CD14-positive monocyte (primary cell): Measurements from ENCODE around the gene TMEM87A. TPM values are rescaled to one million over a fixed set of nuclear protein-coding genes. Genes with fewer than 3 reads are reported as not detected.

Experiments
- DNase-seq, 3 donors: peaks; one replicate each; pipeline ENCODE4 v3.0.0-alpha.2; 2011 to 2022
- H2AFZ ChIP-seq: 2 replicates; pipeline ENCODE4 v1.6.0; 2012; ENCODE audit warnings: mild to moderate bottlenecking, low read depth, low read length, inconsistent platforms; ENCODE audit not compliant: insufficient read depth, poor library complexity, severe bottlenecking
- H3K27ac ChIP-seq, 2 donors: 1 replicate in 1 of 2; 2 replicates in 1 of 2; pipeline ENCODE4 v1.5.1; 2012 to 2013; ENCODE audit warnings: low read length in 2 of 2, control low read depth in 1 of 2, inconsistent platforms in 1 of 2, low read depth in 1 of 2, mild to moderate bottlenecking in 1 of 2
- H3K27me3 ChIP-seq, 2 donors: one replicate each; pipeline versions ENCODE4 v1.6.0 to v1.6.1; 2011 to 2013; ENCODE audit warnings: low read length in 2 of 2; ENCODE audit not compliant: control insufficient read depth in 2 of 2, insufficient read depth in 2 of 2
- H3K36me3 ChIP-seq, 2 donors: replicated peaks in 1 of 2; 1 replicate in 1 of 2; 2 replicates in 1 of 2; pipeline versions ENCODE4 v1.5.1 to v1.6.1; 2012 to 2013; ENCODE audit warnings: low read length in 2 of 2, control low read depth in 1 of 2, inconsistent platforms in 1 of 2, mild to moderate bottlenecking in 1 of 2; ENCODE audit not compliant: insufficient read depth in 2 of 2, control insufficient read depth in 1 of 2
- H3K4me1 ChIP-seq, 2 donors: 1 replicate in 1 of 2; 2 replicates in 1 of 2; pipeline versions ENCODE4 v1.5.1 to v1.6.1; 2012 to 2013; ENCODE audit warnings: low read length in 2 of 2, control low read depth in 1 of 2, inconsistent platforms in 1 of 2, mild to moderate bottlenecking in 1 of 2, moderate library complexity in 1 of 2; ENCODE audit not compliant: insufficient read depth in 2 of 2, control insufficient read depth in 1 of 2
- H3K4me2 ChIP-seq: replicated peaks from 2 replicates; pipeline ENCODE3; 2012; ENCODE audit warnings: low read length, moderate library complexity, mild to moderate bottlenecking; ENCODE audit not compliant: poor library complexity, severe bottlenecking; ENCODE audit errors: extremely low read depth
- H3K4me3 ChIP-seq, 3 experiments: fragments of 200-600 bp in 1 of 3; sonication (generic) in 1 of 3; replicated peaks in 1 of 3; 1 replicate in 2 of 3; 2 replicates in 1 of 3; pipeline ENCODE4 v1.5.1; 2011 to 2013; ENCODE audit warnings: low read length in 3 of 3, mild to moderate bottlenecking in 3 of 3, control low read depth in 2 of 3, low read depth in 2 of 3, inconsistent platforms in 1 of 3, moderate library complexity in 1 of 3
- H3K79me2 ChIP-seq: 2 replicates; pipeline ENCODE4 v1.6.0; 2012; ENCODE audit warnings: mild to moderate bottlenecking, control low read depth, inconsistent platforms, low read length, moderate library complexity; ENCODE audit not compliant: insufficient read depth
- H3K9ac ChIP-seq: 2 replicates; pipeline ENCODE4 v1.6.0; 2017; ENCODE audit warnings: low read length, mild to moderate bottlenecking; ENCODE audit not compliant: insufficient read depth, poor library complexity, severe bottlenecking
- H3K9me3 ChIP-seq, 2 donors: replicated peaks in 1 of 2; 1 replicate in 1 of 2; 2 replicates in 1 of 2; pipeline versions ENCODE4 v1.5.1 to v1.6.1; 2012 to 2013; ENCODE audit warnings: low read length in 2 of 2, control low read depth in 1 of 2; ENCODE audit not compliant: control insufficient read depth in 1 of 2, insufficient read depth in 1 of 2
- H4K20me1 ChIP-seq: 2 replicates; pipeline ENCODE4 v1.6.0; 2012; ENCODE audit warnings: mild to moderate bottlenecking, low read length, control low read depth, moderate library complexity; ENCODE audit not compliant: insufficient read depth
- H3K27ac Mint-ChIP-seq, 7 donors: one replicate each; pipeline ENCODE4 v1.8.0; 2020; ENCODE audit warnings: mild to moderate bottlenecking in 7 of 7, mixed read lengths in 7 of 7, moderate library complexity in 6 of 7, inconsistent platforms in 2 of 7
- H3K27me3 Mint-ChIP-seq, 3 donors: one replicate each; pipeline ENCODE4 v1.8.0; 2021 to 2022; ENCODE audit warnings: low read depth in 3 of 3, mild to moderate bottlenecking in 3 of 3, mixed read lengths in 3 of 3, moderate library complexity in 3 of 3, inconsistent platforms in 1 of 3
- H3K36me3 Mint-ChIP-seq, 2 donors: one replicate each; pipeline ENCODE4 v1.8.0; 2020; ENCODE audit warnings: mixed read lengths in 2 of 2, inconsistent platforms in 1 of 2, mild to moderate bottlenecking in 1 of 2
- H3K4me1 Mint-ChIP-seq: one replicate; pipeline ENCODE4 v1.8.0; 2020; ENCODE audit warnings: mild to moderate bottlenecking, mixed read lengths
- H3K4me3 Mint-ChIP-seq, 2 donors: one replicate each; pipeline ENCODE4 v1.8.0; 2020; ENCODE audit warnings: mild to moderate bottlenecking in 2 of 2, mixed read lengths in 2 of 2, moderate library complexity in 1 of 2
- H3K9me3 Mint-ChIP-seq, 7 donors: one replicate each; pipeline ENCODE4 v1.8.0; 2020 to 2022; ENCODE audit warnings: mixed read lengths in 7 of 7, mild to moderate bottlenecking in 6 of 7, moderate library complexity in 6 of 7, inconsistent platforms in 2 of 7
- WGBS: methylation state at CpG from one replicate; pipeline ENCODE4 v1.1.5; 2013; ENCODE audit warnings: missing lambda C conversion rate; ENCODE audit not compliant: insufficient coverage; 5-methylcytosine and 5-hydroxymethylcytosine counted together
- intact Hi-C, 2 donors: fragments of 100-400 bp; cut with micrococcal nuclease; formaldehyde crosslinking; loops; one replicate each; pipeline versions ENCODE4 v1.15.0 to v1.15.1; 2023
- polyA plus RNA-seq, 3 donors: library from polyadenylated mRNA; depleted of rRNA in 1 of 3; unstranded in 2 of 3; stranded (reverse) in 1 of 3; fragments of 300-500 nt in 2 of 3; fragments of >200 nt in 1 of 3; fragmentation: Illumina TruSeq in 2 of 3; gene quantifications; 1 replicate in 2 of 3; 2 replicates in 1 of 3; pipeline ENCODE4 v1.2.3, GENCODE V29; 2012 to 2021
- TF ChIP-seq, protein P1 (sequence below): fragments of 200-600 bp; IDR thresholded peaks from one replicate; pipeline ENCODE4 v1.8.0; 2022; ENCODE audit warnings: antibody characterized with exemption, mild to moderate bottlenecking

TMEM87A gene
- polyA plus RNA-seq, 3 donors: 24.4 to 49.4 (median 39.3) TPM

DNA sequence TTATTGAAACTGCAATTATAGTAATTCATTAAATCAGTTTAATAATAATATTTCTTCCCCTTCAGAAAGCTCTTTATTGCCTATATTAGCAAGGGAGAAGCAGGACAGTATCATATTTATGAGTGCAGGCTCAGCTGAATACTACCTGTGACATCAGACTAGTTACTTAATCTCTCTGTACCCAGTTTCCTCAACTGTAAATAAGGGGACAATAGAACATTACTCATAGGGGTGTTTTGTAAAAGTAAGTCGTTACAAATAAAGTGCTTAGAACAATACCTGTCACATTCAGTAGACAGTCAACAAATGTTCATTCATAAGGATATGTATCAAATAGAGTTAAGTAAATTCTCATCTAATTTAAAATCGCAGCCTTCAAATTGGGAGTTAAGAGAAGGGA, 53.0 kb downstream of the TMEM87A start:
- Histone ChIP-seq H4K20me1 (no peaks in the 10 kb centered on the region), H2AFZ (no peak overlapping the region), H3K9ac (no peak overlapping the region), H3K27me3 (no peaks in the 10 kb centered on the region), H3K27ac (no peak overlapping the region), H3K4me1 (no peaks in the 10 kb centered on the region), H3K4me3 (no peak overlapping the region), H3K9me3 (no peaks in the 10 kb centered on the region), H3K4me2 (no peak overlapping the region), H3K79me2 (no peaks in the 10 kb centered on the region), H3K36me3 (peaks cover 69 to 88% of the 10 kb centered on the region in 2 donors)
- intact Hi-C loops: no loop called here
- TF ChIP-seq, protein P1, sequence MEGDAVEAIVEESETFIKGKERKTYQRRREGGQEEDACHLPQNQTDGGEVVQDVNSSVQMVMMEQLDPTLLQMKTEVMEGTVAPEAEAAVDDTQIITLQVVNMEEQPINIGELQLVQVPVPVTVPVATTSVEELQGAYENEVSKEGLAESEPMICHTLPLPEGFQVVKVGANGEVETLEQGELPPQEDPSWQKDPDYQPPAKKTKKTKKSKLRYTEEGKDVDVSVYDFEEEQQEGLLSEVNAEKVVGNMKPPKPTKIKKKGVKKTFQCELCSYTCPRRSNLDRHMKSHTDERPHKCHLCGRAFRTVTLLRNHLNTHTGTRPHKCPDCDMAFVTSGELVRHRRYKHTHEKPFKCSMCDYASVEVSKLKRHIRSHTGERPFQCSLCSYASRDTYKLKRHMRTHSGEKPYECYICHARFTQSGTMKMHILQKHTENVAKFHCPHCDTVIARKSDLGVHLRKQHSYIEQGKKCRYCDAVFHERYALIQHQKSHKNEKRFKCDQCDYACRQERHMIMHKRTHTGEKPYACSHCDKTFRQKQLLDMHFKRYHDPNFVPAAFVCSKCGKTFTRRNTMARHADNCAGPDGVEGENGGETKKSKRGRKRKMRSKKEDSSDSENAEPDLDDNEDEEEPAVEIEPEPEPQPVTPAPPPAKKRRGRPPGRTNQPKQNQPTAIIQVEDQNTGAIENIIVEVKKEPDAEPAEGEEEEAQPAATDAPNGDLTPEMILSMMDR: no peak
- DNase-seq: no peak
- Mint-ChIP-seq H3K27ac (no peak overlapping the region), H3K4me1 (peaks cover 7% of the 10 kb centered on the region), H3K27me3 (no peaks in the 10 kb centered on the region), H3K9me3 (no peaks in the 10 kb centered on the region), H3K4me3 (no peak overlapping the region), H3K36me3 (peaks cover 72 to 88% of the 10 kb centered on the region in 2 donors)
- WGBS: no CpG with 5 or more reads among the region's 2 CpGs

DNA sequence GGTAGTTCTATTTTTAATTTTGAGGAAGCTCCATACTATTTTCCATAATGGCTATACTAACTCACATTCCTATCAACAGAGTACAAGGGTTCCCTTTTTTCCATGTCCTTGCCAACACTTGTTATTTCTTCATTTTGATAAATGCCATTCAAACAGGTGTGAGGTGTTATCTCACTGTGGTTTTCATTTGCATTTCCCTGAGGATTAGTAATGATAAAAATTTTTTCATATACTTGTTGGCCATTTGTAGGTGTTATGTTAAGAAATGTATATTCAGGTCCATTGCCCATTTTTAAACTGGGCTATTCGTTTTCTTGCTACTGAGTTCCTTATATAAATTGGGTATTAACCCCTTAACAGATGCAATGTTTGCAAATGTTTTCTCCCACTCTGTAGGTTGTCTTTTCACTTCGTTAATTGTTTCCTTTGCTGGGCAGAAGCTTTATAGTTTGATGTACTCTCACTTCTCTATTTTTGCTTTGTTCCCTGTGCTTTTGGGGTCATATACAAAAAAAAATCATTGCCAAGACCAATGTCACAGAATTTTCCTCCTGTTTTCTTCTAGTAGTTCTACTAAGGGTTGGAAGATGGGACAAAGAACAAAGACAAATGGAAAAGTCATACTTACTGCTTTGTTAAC, 54.2 kb downstream of the TMEM87A start:
- Mint-ChIP-seq H3K27ac (peak overlapping the region in 1 of 7 donors; percentile 63), H3K36me3 (peaks cover 70 to 84% of the 10 kb centered on the region in 2 donors), H3K27me3 (no peaks in the 10 kb centered on the region), H3K4me1 (peaks cover 7% of the 10 kb centered on the region), H3K9me3 (no peaks in the 10 kb centered on the region), H3K4me3 (no peak overlapping the region)
- Histone ChIP-seq H3K79me2 (no peaks in the 10 kb centered on the region), H3K27me3 (no peaks in the 10 kb centered on the region), H3K9ac (no peak overlapping the region), H3K9me3 (no peaks in the 10 kb centered on the region), H2AFZ (no peak overlapping the region), H3K4me2 (no peak overlapping the region), H4K20me1 (peaks cover 4% of the 10 kb centered on the region), H3K4me1 (no peaks in the 10 kb centered on the region), H3K27ac (peak overlapping the region in 1 of 2 donors; percentile 40), H3K36me3 (peaks cover 64 to 88% of the 10 kb centered on the region in 2 donors), H3K4me3 (no peak overlapping the region)
- DNase-seq: no peak
- no CpG with 5 or more reads among the region's 2 CpGs for WGBS
- TF ChIP-seq, protein P1: no peak
- intact Hi-C loops: no loop called here
